Measurements from ENCODE around the gene TRIM9.

- TF ChIP-seq POLR2A (IDR thresholded peaks at IDR 0.05) (no peak), CTCF (IDR thresholded peaks at IDR 0.05) (no peak)
Observed at GRCh38 chr14:50946234-50946935, 148.5 kb downstream of the TRIM9 start.
